Activated CD8-positive, alpha-beta memory T cell treated with anti-CD3 and anti-CD28 coated beads, Interleukin-2, amount 50 U/mL, for 1 hour (primary cell): ENCODE results near the gene TMEM234.

ENCODE experiments used
- DNase-seq: peaks from one replicate; pipeline ENCODE4 v3.0.0-alpha.2; 2020; ENCODE audit errors: extremely low read depth

The TMEM234 gene

DNA sequence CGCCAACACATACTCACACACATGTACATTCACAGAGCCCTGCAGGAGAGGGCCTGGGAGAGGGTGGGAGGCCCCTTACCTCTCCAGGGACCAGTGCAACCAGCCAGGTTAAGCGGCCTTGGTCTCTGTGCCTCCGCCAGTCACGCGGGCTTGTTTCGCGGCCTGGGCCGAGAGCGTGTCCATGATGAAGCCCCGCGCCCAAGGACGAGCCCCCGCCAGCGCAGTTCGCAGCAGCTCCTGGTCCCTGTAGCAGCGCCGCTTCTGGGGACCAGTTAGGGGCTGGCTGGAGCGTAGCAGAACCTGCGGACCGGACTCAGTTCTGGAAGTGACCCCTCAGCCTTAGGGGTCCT is 17.6 kb upstream of the TMEM234 start:
- no peak for DNase-seq

DNA sequence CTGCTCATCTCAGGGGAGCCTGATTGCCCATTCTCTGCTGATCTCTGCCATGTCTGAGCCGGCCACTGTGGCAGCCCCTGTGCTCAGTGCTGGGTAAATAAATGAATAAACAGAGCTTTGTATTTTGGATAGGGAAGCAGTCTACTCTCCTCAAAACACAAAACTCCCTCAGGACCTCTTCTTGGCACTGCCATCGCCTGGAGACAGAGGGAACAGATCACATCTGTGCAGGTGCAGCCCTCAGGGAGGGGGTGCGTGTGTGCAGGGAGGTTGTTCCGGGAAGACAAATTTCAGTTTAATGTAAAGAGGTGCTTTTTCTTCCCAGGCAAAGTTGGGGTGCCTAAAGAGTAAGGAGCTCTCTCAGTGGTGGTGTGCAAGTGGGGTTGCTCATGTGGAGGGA is 17.2 kb upstream of the TMEM234 start:
- DNase-seq = no peak

DNA sequence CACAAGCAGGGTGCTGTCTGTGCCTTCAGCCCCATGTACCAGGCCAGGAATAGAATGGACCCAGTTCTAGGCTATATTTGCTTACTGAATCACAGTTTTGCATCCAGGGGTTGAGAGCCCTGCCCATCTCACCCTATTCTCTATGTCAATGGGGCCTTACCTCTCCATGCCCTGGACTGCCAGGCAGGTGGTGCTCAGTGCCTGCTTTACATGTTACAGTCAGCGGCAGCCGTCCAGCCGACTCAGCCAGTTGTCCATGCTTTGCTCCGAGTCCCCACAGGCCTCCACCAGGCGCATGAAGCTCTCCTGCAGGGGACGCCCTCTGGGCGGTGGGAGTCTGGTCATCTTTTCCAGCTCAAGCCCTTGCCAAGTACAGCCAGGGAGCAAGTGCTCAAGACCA is 12.6 kb upstream of the TMEM234 start:
- DNase-seq = no peak

DNA sequence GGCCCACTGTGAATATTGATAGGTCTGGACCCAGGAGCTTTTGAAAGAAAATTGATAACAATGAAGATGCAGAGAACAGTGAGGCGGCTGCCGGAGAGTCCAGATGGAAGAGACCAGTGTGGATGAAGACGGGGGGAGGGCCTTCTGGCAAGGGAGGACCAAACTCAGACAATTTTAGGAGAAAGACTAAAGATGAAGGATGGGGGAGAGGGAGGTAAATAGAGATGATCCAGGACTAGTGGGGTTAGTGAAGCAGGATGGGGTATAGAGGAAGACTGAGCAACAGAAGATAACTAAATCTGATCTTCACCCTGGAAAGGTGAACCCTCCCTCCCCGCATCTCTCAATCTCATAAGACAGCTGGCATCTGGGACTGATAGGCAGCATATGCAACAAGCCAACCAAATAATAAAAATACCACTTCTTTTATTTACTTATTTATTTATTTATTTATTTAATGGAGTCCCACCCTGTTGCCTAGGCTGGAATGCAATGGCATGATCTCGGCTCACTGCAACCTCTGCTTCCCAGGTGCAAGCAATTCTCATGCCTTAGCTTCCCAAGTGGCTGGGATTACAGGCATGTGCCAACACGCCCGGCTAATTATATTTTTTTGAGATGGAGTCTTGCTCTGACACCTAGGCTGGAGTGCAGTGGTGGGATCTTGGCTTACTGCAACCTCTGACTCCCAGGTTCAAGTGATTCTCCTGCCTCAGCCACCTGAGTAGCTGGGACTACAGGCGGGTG is 10.6 kb upstream of the TMEM234 start:
- DNase-seq = no peak

DNA sequence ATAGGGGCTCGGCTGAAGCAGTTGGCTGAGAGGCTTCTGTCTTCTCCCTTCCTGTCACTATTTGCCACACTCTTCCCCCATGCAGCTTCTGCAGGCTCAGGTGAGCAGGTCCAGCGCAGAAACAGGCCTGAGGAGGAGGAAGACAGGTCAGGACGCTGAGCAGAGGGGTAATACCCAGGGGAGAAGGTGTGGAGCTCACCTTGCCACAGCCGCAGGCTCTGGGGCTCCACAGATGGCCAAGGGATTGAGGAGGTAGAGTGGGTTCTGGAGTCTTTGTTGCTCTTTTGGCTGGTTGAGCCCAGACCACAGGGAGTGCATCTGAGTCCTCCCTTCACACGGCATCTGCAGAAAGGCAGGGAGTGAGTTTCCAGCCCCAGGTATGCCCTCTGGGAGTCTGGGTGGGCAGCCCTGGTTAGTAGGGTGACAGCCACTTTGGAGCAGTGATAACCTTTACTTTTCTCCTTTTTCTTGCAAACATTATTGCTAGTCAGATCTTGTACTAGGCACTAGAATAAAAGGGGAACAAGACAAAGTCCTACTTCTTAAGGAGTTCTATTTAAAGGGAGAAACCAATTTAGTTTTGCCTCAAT is 9.8 kb upstream of the TMEM234 start:
- no peak for DNase-seq

DNA sequence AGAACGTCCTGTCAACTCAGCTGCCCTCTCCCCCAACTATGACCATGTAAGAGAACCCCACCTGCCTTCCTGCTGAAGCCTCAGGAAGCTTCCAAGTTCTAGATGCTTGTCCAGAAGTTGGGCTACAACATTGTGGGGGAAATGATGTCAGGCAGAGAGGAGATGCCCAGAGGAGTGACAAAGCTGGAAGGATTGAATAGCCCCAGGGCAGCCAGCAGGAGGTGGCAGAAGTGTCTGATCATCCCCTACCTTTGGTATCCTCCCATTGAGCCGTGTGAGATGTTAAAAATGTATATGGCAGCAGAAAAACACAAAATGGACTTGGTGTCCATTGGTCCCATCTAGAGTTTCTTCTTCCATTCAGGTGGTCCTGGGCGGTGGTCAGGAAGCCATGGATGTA is 6.6 kb upstream of the TMEM234 start:
- no peak for DNase-seq

DNA sequence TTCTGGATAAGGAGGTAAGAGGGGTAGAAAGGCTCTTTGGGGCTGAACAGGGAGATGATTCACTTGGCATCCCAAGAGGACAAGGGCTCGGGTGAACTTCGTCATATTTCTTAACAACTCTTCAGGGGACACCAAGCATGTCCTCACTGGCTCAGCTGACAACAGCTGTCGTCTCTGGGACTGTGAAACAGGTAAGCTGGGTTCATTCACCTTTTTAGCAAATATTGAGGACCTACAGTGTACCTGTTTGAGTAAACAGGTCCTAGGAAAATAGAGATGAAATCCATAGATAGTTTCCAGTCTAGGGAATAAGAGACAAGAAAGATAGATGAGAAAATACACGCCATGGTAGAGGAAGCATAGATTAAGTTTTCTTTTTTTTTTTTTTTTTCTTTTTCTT is 2.1 kb upstream of the TMEM234 start:
- no peak for DNase-seq

DNA sequence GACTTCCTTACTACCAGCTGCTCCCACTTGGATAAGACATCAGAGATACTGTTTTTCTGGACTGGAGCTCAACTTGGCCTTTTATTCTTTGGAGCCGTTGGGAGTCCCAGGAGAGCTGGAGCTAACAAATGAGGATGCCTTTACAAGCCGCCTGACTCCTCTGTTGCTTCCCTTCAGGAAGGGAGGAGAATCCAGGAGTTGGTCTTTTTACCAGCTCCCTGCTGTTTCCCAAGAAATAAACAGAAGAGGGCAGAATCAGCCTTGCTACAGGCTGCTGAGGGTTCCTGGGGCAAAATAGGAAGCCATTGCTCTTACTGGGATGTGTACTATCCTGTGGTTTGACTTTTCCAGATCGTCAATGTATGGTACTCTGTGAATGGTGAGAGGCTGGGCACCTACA is 1.5 kb upstream of the TMEM234 start:
- no peak for DNase-seq

DNA sequence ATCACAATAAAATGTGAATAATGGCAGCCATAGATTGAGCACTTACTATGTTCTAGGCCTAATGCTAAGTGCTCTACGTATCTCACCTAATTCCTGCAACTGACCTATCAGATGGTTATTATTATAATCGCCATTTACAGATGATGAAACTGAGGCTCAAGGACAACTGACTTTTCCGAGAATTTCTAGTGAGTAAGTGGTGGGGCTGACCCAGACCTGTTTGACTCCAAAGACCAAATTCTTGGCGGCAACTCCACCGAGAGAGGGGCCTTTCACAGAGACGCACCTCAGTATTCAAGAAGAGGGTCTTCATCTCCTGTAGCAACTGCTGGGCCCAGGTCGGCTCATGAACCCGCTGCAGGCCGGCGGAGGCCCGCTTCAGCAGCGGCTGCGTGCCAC is 573 bp downstream of the TMEM234 start:
- no peak for DNase-seq

DNA sequence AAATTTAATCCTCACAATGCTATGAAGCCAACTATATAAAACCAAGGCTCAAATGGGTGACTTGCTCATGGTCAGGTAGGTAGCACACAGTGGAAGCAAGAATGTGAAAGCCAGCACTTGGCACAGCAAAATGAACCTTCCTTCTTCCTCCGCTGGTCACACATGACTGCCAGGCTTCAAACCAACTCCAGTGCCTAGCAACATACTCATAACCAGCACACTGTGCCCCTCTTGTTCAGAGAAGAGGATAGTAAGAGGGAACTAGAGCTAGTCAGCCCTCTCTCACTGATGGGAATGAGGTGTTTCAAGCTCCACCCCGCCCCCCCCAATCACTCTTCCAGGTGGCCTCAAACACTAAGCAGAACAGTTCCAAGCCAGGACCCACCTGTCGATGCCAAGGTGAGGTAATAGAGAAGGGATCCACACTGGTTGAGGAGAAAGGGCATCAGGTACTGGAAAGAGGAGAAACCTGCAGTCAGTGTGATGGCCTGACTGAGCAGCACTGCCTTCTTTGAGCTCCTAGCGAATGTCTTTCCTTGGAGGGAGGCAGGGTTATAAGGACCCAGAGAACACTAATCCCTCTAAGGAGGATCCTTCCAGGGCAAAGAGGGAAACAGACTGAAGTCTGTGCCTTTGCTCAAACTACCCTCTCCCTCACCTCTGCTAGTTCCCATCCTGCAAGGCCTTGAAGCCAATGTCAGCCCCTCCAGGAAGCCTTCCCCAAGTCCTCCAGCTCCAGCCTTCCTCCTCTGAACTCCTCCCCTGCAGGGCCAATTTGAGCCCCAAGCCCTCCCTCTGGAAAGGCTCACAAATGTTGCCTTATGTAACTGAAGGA is 1.2 kb downstream of the TMEM234 start:
- DNase-seq = no peak

DNA sequence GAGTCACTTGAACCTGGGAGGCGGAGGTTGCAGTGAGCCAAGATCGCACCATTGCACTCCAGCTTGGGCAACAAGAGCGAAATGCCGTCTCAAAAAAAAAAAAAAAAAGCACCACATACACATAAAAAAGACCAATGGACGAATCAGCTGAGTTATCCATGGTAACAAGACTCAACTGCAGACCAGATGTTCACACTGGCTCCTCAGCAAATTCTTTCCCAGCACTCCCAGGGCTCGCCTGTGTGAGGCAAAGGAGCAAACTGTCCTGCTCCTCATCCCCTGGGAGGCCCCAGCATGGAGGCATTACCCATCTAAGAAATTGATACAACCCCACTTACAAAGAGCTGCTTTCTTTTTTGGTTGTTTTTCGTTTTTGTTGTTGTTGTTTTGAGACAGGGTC is 3.1 kb downstream of the TMEM234 start:
- DNase-seq = no peak

DNA sequence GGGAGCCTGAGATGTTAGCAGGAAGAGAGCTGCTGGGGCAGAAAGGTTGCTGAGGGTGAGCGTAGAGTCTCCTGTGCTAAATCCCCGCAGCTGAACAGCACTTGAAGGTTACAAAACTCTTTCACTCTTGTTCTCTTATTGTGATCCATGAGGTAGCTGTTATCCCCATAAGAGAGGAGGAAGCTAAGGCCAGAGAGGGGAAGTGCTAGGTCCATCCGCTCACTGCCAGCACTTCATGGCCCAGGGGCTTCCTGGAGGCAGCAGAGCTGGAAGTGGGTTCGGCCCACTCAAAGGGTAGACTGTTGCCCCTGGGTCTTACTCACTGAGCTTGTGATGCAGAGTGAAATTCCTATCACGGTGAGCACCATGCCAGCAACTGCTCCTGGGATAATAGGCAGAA is 5.6 kb downstream of the TMEM234 start:
- DNase-seq = no peak

DNA sequence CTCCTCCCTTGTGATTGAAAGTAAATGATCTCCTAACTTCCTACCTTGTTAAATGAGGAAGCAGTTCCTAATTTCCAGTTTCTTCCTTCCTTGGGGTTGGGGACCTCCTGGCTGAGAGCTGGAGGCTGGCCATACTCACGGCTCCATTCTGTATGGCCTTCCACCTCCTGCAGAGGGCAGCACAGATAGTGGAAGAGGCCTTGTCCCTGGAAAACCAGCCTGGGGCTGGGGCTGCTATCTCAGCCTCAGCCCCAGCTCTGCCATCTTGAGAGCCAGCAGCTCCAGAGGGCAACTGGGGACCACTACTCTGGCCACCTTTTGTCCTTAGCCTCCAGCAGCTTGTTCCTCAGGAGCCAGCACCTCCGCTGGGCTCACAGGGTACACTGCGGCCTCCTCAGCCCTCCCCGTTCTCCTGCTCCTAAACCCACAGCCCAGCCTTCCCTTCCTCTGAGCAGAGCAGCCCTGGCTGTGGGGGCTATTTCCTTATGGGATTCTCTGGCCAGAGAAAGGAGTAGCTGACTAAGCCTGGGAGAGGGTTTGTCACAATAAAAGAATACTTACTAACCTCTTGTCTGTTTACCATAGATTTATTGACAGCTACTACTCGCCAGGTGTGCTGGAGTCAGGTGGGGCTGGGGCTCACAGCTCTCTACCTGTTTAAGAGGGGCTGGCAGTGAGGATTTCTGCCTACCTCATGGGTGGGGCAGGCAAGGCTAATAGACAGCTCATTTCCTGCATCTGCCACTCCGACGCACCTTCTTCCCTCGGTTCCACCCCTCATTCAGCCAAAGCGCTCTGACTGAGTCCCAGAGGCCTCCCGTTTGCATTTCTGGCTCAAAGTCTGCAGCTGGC is 6.3 kb downstream of the TMEM234 start:
- DNase-seq = no peak

DNA sequence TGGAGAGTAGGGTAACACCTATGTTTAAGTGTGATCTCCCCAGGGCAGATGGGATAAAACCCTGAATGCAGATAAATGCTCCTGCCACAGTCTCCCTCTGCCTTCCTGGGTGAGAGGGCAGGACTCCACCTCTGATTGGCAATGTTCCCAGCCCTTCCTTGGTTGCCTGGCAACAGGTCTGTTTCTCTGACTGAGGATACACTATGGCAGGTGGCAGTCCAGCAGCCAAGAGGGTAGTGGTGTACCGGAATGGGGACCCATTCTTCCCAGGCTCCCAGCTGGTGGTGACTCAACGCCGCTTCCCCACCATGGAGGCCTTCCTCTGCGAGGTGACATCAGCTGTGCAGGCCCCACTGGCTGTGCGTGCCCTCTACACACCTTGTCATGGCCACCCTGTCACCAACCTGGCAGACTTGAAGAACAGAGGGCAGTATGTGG is 13.2 kb downstream of the TMEM234 start, which contains the start of gene DCDC2B:
DCDC2B (plus strand) TSS at position 199 of the 438 bp plus-strand sequence; CDS start at position 204, 5 bp downstream.
- no peak for DNase-seq

DNA sequence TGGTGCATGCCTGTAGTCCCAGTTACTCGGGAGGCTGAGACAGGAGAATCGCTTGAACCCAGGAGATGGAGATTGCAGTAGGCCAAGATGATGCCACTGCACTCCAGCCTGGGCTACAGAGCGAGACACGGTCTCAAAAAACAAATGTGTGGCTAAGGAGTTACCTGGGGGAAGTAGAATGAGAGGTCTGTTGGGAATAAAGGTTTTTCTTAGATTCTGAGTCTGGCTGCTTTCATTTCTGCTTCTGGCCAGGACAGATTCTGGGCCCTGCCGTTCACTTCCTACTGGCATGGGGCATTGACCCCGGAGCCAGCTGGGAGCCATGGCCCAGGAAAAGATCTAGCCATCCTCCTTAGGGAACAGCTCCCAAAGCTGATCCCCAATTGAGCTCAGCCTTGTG is 13.7 kb downstream of the TMEM234 start:
- no peak for DNase-seq

DNA sequence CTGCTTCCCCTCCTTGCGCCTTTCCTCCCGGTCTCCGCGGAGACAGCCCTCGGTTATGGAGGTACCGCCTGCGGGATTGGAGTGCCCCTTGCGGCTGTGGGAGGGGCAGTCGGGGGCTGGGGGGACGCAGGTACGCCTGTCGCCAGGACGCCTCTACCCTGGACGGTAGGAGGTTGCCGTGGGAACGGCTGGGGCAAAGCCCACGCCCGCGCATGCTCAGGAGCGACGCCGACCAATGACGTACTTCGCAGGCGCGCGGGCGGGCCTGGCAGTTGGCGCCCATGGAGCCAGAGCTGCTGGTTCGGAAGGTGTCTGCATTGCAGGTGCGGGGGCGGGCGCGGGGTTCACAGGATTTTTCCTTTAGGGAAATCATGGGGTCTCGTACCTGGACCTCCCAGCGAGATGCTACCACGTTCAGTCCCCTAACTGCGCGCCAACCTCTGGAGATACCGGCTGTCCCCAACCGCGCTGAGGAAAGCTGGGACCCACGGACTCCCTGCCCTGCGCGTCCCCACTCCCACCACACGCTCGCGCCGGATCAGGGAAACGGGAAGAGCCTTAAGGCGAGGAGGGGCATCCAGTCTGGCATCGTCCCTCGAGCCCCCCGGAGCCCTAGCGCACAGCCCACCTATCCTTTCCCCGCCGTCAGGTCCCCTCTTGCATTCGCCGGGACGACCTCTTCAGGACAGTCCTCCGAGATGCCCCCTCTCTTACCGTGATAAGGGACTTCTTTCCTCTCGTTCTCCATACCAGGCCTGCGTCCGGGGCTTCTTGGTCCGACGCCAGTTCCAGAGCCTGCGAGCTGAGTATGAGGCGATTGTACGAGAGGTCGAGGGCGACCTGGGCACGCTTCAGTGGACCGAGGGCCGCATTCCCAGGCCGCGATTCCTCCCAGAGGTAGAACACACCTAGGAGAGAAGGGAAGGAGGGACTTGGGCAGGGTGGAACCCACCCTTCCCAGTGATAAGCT is 16.5 kb downstream of the TMEM234 start, which contains the start of gene IQCC:
IQCC (plus strand) TSS at position 271 of the 970 bp plus-strand sequence; CDS start at position 282, 11 bp downstream.
- DNase-seq = peak; percentile 68

DNA sequence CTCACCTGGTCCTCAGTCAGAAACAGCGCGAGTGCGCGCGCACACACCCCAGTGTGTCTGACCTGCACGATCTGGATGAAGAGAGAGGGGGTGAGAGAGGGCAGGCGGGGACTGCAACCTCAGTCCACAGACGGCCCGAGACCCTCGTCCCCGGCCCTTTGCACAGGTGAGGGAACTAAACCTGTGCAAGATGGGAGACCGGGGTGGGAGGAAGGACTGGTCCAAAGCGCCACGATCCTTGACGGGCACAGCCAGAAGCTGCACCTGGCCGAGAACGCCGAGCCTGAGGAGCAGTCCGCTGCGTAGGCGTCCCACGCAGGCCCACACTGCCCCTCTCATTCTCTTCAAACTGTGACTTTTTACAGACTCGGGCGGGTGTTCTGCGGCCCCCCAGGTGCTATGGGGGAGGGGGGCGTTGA is 17.2 kb downstream of the TMEM234 start:
- DNase-seq = no peak

DNA sequence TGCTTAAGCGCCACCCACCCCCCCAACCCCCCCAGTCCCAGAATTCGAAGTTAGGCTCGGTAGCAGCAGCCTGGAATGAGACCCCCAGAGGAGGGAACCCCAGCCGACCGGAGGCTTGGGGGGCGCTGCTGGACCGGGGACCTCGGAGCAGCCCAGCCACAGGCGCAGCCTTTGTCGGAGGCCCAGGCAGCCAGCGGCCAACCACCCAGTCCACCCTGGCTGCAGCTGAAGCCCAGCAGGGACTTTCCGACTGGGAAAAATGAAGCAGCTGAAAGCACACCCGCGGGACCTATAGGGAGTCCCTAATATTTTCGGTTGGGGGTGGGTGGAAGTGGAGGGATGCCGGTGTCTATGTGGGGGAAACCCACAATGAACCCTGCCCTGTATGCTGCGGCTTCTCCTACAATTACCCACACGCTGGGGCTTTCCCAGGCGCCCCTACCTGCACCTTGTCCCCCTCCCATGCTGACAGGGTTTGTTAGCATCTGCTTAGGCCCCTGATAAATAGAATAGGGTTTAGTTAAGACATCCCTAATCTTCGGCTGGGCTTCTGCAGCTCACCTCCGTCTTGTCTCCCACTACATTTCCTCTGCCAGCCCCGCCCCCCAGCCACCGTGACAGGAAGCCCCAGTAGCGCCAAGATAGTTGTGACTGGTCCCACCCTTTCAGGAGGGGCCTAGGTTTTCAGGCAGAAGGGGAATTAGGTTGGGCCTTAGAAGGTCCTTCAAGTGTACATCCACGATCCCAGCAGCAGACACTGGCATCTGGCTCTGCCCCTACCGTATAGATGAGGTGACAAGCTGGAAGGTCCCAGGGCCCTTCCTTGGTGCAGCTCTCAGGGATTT is 20.9 kb downstream of the TMEM234 start:
- peak; percentile 54 for DNase-seq

DNA sequence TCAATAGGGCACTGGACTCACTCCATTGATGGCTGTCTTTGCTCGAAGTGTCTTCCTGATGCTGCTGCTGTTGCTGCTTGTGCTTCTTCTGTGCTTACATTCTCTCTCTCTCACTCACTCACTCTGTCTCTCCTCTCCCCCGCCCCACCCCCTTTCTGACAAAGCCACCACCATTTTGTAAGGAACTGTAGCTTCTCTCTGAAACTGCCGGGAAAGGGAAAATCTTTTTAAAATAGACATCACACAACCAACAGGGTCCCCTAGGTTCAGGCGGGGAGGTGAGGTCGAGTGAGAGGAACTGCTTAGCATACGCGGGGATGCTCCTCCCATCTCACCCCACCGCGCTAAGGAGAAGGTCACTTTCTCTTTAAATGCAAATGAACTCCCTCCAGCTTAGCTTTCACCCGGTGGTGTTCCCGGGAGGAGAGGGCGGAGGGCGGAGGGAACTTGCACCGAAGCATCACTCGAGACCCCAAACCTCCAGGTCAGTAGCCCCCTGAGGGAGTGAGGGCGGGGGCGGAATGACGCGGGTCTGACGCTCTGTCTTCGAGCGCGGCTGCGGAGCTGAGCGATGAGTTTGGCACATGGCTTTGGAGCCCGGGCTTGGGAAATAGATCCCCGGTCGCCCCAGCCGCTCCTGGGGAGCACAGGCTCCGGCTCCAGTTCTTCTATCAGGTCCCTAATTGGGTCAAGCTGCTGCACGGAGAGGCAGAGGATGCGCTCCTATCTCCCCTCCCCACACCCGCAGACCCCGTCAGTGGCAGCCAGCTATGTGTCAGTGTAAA is 21.7 kb downstream of the TMEM234 start, which contains the start of gene CCDC28B:
CCDC28B (plus strand) TSS at position 370 of the 785 bp plus-strand sequence. CDS start 1,341 bp downstream, outside the sequence.
- DNase-seq = no peak
